Measurements from ENCODE around the gene NCBP1.
"Not testable (repeated sequence)": the region's sequence is repeated elsewhere in the genome, so short reads cannot be mapped to it uniquely, and the experiment has no call there.

Gene NCBP1

DNA sequence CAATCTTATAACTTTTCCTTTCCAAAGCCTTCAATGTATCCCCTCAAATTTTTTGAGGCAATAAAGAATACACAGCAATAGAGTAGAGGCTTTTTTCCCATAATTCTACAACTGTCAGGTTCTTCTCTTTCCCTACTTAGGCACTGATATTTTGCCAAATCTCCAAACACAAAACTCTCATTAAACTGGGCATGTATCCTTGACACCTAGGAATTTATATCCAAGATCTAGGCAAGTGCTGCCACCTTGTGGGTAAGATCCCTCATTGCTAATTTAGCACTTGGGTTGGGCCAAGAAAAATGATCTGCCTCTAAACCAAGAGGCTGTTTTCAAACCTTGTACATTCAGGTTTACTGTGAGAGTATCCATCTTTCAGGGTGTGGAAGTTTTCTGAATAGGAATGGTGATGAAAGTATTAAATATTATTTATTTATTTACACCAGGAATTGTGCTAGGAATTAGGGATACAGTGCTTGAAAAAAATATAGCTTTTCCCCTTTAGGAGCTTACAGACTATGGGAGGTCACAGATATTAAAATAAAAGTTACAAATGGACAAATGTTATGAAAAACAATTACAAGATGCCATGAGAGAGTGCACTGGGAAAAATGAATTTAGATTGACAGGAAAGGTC is 18.1 kb upstream of the NCBP1 start:
- no peak for TF ChIP-seq ZFP3 (CRISPR knock-in tag; IDR thresholded peaks at IDR 0.05)
- TF ChIP-seq BACH2 (CRISPR knock-in tag; IDR thresholded peaks at IDR 0.05; ENCODE audit: borderline replicate concordance), result no peak
- no peak for TF ChIP-seq GLIS3 (CRISPR knock-in tag; IDR thresholded peaks at IDR 0.05)
- no peak for TF ChIP-seq ZFP30 (CRISPR knock-in tag; IDR thresholded peaks at IDR 0.05)
- no peak for TF ChIP-seq RARB (CRISPR knock-in tag; IDR thresholded peaks at IDR 0.05)
- TF ChIP-seq, protein P1, sequence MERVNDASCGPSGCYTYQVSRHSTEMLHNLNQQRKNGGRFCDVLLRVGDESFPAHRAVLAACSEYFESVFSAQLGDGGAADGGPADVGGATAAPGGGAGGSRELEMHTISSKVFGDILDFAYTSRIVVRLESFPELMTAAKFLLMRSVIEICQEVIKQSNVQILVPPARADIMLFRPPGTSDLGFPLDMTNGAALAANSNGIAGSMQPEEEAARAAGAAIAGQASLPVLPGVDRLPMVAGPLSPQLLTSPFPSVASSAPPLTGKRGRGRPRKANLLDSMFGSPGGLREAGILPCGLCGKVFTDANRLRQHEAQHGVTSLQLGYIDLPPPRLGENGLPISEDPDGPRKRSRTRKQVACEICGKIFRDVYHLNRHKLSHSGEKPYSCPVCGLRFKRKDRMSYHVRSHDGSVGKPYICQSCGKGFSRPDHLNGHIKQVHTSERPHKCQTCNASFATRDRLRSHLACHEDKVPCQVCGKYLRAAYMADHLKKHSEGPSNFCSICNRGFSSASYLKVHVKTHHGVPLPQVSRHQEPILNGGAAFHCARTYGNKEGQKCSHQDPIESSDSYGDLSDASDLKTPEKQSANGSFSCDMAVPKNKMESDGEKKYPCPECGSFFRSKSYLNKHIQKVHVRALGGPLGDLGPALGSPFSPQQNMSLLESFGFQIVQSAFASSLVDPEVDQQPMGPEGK (CRISPR knock-in tag; IDR thresholded peaks at IDR 0.05; ENCODE audit: borderline replicate concordance), result no peak
- no peak for TF ChIP-seq ZNF70 (CRISPR knock-in tag; IDR thresholded peaks at IDR 0.05)
- no peak for TF ChIP-seq TCF4 (CRISPR knock-in tag; IDR thresholded peaks at IDR 0.05; ENCODE audit: borderline replicate concordance)
- no peak for TF ChIP-seq PPARA (CRISPR knock-in tag; IDR thresholded peaks at IDR 0.05; ENCODE audit: borderline replicate concordance)
- TF ChIP-seq POU6F1 (CRISPR knock-in tag; IDR thresholded peaks at IDR 0.05; ENCODE audit: borderline replicate concordance, low read depth), result no peak
- TF ChIP-seq, protein P2, sequence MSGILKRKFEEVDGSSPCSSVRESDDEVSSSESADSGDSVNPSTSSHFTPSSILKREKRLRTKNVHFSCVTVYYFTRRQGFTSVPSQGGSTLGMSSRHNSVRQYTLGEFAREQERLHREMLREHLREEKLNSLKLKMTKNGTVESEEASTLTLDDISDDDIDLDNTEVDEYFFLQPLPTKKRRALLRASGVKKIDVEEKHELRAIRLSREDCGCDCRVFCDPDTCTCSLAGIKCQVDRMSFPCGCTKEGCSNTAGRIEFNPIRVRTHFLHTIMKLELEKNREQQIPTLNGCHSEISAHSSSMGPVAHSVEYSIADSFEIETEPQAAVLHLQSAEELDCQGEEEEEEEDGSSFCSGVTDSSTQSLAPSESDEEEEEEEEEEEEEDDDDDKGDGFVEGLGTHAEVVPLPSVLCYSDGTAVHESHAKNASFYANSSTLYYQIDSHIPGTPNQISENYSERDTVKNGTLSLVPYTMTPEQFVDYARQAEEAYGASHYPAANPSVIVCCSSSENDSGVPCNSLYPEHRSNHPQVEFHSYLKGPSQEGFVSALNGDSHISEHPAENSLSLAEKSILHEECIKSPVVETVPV (CRISPR knock-in tag; IDR thresholded peaks at IDR 0.05), result no peak
- peak; percentile 87 for ATAC-seq

DNA sequence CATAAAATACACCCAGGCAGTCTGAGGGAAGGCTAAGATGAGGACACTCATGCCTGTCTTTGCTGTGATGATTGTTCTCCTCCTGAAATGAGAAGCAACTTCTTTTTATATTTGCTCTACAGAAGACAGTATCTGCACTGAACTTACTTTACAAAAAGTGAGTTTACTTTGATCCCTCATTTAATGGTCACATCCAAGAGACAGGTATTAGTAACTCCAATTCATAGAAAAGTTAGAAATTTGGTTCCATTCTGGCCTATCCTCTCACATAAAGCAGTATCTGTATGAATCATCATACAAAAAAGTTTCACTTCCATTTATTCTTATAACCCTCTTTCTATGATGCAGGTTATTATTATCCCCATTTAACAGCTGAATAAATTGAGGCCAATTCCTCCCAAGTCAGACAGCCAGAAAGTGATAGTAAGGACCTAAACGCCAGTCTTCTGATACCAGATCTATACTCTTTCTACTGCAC is 15.6 kb upstream of the NCBP1 start:
- TF ChIP-seq, protein P3, sequence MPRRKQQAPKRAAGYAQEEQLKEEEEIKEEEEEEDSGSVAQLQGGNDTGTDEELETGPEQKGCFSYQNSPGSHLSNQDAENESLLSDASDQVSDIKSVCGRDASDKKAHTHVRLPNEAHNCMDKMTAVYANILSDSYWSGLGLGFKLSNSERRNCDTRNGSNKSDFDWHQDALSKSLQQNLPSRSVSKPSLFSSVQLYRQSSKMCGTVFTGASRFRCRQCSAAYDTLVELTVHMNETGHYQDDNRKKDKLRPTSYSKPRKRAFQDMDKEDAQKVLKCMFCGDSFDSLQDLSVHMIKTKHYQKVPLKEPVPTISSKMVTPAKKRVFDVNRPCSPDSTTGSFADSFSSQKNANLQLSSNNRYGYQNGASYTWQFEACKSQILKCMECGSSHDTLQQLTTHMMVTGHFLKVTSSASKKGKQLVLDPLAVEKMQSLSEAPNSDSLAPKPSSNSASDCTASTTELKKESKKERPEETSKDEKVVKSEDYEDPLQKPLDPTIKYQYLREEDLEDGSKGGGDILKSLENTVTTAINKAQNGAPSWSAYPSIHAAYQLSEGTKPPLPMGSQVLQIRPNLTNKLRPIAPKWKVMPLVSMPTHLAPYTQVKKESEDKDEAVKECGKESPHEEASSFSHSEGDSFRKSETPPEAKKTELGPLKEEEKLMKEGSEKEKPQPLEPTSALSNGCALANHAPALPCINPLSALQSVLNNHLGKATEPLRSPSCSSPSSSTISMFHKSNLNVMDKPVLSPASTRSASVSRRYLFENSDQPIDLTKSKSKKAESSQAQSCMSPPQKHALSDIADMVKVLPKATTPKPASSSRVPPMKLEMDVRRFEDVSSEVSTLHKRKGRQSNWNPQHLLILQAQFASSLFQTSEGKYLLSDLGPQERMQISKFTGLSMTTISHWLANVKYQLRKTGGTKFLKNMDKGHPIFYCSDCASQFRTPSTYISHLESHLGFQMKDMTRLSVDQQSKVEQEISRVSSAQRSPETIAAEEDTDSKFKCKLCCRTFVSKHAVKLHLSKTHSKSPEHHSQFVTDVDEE (CRISPR knock-in tag; IDR thresholded peaks at IDR 0.05), result no peak
- TF ChIP-seq GLIS3 (CRISPR knock-in tag; IDR thresholded peaks at IDR 0.05), result no peak
- TF ChIP-seq ARNTL (CRISPR knock-in tag; IDR thresholded peaks at IDR 0.05; ENCODE audit: borderline replicate concordance, low read depth), result no peak
- no peak for TF ChIP-seq PPARA (CRISPR knock-in tag; IDR thresholded peaks at IDR 0.05; ENCODE audit: borderline replicate concordance)
- no peak for TF ChIP-seq ZNF8 (CRISPR knock-in tag; IDR thresholded peaks at IDR 0.05)
- no peak for TF ChIP-seq ZFP30 (CRISPR knock-in tag; IDR thresholded peaks at IDR 0.05)
- TF ChIP-seq ZNF70 (CRISPR knock-in tag; IDR thresholded peaks at IDR 0.05), result no peak
- no peak for ATAC-seq

DNA sequence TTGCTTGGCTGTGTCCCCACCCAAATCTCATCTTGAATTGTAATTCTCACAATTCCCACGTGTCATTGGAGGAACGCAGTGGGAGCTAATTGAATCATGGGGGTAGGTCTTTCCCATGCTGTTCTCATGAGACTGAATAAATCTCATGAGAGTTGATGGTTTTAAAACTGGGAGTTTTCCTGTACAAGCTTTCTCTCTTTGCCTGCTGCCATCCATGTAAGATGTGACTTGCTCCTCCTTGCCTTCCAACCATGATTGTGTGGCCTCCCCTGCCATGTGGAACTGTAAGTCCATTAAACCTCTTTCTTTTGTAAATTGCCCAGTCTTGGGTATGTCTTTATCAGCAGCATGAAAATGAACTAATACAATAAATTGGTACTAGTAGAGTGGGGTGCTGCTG is 13.6 kb upstream of the NCBP1 start:
- ATAC-seq, result not testable (repeated sequence)

DNA sequence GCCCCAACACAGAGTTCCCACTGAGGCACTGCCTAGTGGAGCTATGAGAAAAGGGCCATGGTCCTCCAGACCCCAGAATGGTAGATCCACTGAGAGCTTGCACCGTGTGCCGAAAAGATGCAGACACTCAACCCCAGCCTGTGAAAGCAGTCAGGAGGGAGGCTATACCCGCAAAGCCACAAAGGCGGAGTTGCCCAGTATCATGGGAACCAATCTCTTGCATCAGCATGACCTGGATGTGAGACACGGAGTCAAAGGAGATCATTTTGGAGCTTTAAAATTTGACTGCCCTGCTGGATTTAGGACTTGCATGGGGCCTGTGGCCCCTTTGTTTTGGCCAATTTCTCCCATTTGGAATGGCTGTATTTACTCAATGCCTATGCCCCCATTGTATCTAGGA is 11.1 kb upstream of the NCBP1 start:
- ATAC-seq, result not testable (repeated sequence)

DNA sequence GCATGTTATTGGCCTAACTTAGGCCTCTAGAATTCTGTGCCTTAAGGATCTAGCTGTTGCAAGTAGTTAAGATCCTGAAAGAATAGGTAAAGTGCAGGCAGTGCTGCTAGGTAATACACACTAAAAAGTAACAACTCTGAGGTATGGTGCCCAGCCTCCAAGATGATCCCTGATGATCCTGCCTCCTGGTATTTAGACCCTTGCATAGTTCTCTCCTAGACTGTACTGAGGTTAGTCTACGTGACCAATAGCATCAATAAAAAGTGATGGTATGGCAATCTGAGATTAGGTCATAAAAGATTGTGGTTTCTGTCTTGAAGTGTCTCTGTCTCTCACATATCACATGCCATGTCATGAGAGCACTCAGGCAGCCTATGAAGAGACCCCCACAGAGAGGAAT is 9.7 kb upstream of the NCBP1 start:
- ATAC-seq, result no peak
- TF ChIP-seq SNAI2 (CRISPR knock-in tag; IDR thresholded peaks at IDR 0.05), result no peak
- no peak for TF ChIP-seq ESRRG (CRISPR knock-in tag; IDR thresholded peaks at IDR 0.05)
- TF ChIP-seq ZNF565 (CRISPR knock-in tag; conservative IDR thresholded peaks at IDR 0.05; ENCODE audit: low read depth), result no peak
- TF ChIP-seq RARB (CRISPR knock-in tag; IDR thresholded peaks at IDR 0.05), result no peak
- no peak for TF ChIP-seq TOX (CRISPR knock-in tag; IDR thresholded peaks at IDR 0.05; ENCODE audit: borderline replicate concordance)
- TF ChIP-seq ZC3H10 (CRISPR knock-in tag; IDR thresholded peaks at IDR 0.05), result no peak
- no peak for TF ChIP-seq TCF4 (CRISPR knock-in tag; IDR thresholded peaks at IDR 0.05; ENCODE audit: borderline replicate concordance)
- TF ChIP-seq, protein P1 (CRISPR knock-in tag; IDR thresholded peaks at IDR 0.05; ENCODE audit: borderline replicate concordance), result no peak
- no peak for TF ChIP-seq POU6F1 (CRISPR knock-in tag; IDR thresholded peaks at IDR 0.05; ENCODE audit: borderline replicate concordance, low read depth)
- no peak for TF ChIP-seq ZNF8 (CRISPR knock-in tag; IDR thresholded peaks at IDR 0.05)
- TF ChIP-seq GLIS3 (CRISPR knock-in tag; IDR thresholded peaks at IDR 0.05), result no peak
- TF ChIP-seq, protein P2 (CRISPR knock-in tag; IDR thresholded peaks at IDR 0.05), result no peak
- no peak for TF ChIP-seq CSDC2 (CRISPR knock-in tag; IDR thresholded peaks at IDR 0.05)
- TF ChIP-seq PPARA (CRISPR knock-in tag; IDR thresholded peaks at IDR 0.05; ENCODE audit: borderline replicate concordance), result no peak
